ENCODE measurements around the gene C5orf15. TPM values are rescaled to one million over a fixed set of nuclear protein-coding genes. Genes with fewer than 3 reads are reported as not detected.

The C5orf15 gene
- total RNA-seq (10 to 100 TPM; 25.8 to 32.0 (median 28.7) TPM), polyA plus RNA-seq (29.6 TPM)
- long read RNA-seq, donor 1, transcript C5orf15-201 (3 exons, 2,358 nt) = major isoform, 124 of 127 reads
- long read RNA-seq, donor 1, partial matches to known transcripts = 2 of 127 reads
- long read RNA-seq, donor 1, other reads (novel, unspliced or antisense) = 1 of 127 reads
- long read RNA-seq, donor 2, transcript C5orf15-201 (3 exons, 2,358 nt) = major isoform, 37 of 39 reads
- long read RNA-seq, donor 2, partial matches to known transcripts = 1 of 39 reads
- long read RNA-seq, donor 2, other reads (novel, unspliced or antisense) = 1 of 39 reads
- long read RNA-seq, donor 3, transcript C5orf15-201 (3 exons, 2,358 nt) = major isoform, 241 of 264 reads
- long read RNA-seq, donor 3, partial matches to known transcripts = 11 of 264 reads
- long read RNA-seq, donor 3, other reads (novel, unspliced or antisense) = 12 of 264 reads
- long read RNA-seq, donor 4, transcript C5orf15-201 (3 exons, 2,358 nt) = major isoform, 40 of 42 reads
- long read RNA-seq, donor 4, partial matches to known transcripts = 0 of 42 reads
- long read RNA-seq, donor 4, other reads (novel, unspliced or antisense) = 2 of 42 reads

- Histone ChIP-seq H3K9me3 (ENCODE audit: control insufficient read depth, low read length) (no peaks in the 10 kb centered on the region), H3K4me3 (ENCODE audit: low read length) (peak within 1 kb of the TSS; percentile 67), H3K4me1 (ENCODE audit: control insufficient read depth, insufficient read depth, low read length) (peaks cover 3% of the 10 kb centered on the region), H3K27me3 (ENCODE audit: control insufficient read depth, insufficient read depth) (no peaks in the 10 kb centered on the region), H3K27ac (ENCODE audit: low read length) (peak within 1 kb of the TSS; percentile 84)
- under 1% methylated on average over 48 of the region's 48 CpGs for WGBS
- intact Hi-C loops (cut with DNase I) = no loop called here
- DNase-seq = peak; percentile 98 to 99 (median 98)
- ATAC-seq = peak; percentile 99
Observed at GRCh38 chr5:133968204-133968980, at the start of gene C5orf15. Gene C5orf15 (minus strand): TSS chr5:133968625. CDS start chr5:133968584, 41 bp downstream.

GRCh38 chr5:134008266-134008749 is 39.9 kb upstream of the C5orf15 start:
- intact Hi-C loops (cut with DNase I) = no loop called here
- no peaks in the 10 kb centered on the region for H3K9me3 ChIP-seq (ENCODE audit: control insufficient read depth, low read length)
- ATAC-seq = no peak
- no peak for DNase-seq
- H3K27ac ChIP-seq (ENCODE audit: low read length) = no peak overlapping the region
- H3K4me1 ChIP-seq (ENCODE audit: control insufficient read depth, insufficient read depth, low read length) = peaks cover 7% of the 10 kb centered on the region
- no peak overlapping the region for H3K4me3 ChIP-seq (ENCODE audit: low read length)
- WGBS = 47% methylated on average over 2 of the region's 2 CpGs
- no peaks in the 10 kb centered on the region for H3K27me3 ChIP-seq (ENCODE audit: control insufficient read depth, insufficient read depth)

GRCh38 chr5:134007581-134008265 is 39.3 kb upstream of the C5orf15 start:
- Histone ChIP-seq H3K4me1 (ENCODE audit: control insufficient read depth, insufficient read depth, low read length) (peaks cover 11% of the 10 kb centered on the region), H3K27ac (ENCODE audit: low read length) (no peak overlapping the region), H3K4me3 (ENCODE audit: low read length) (no peak overlapping the region), H3K27me3 (ENCODE audit: control insufficient read depth, insufficient read depth) (no peaks in the 10 kb centered on the region), H3K9me3 (ENCODE audit: control insufficient read depth, low read length) (no peaks in the 10 kb centered on the region)
- ATAC-seq (no peak), DNase-seq (peak in 2 of 3 donors; percentile 42 to 60)
- intact Hi-C loops (cut with DNase I) = no loop called here
- 71% methylated on average over 14 of the region's 14 CpGs for WGBS

- intact Hi-C loops (cut with DNase I) = no loop called here
- peak overlapping the region; percentile 99 for H3K27ac ChIP-seq (ENCODE audit: low read length)
- H3K27me3 ChIP-seq (ENCODE audit: control insufficient read depth, insufficient read depth) = no peaks in the 10 kb centered on the region
- ATAC-seq (no peak), DNase-seq (peak in 2 of 3 donors; percentile 60 to 64)
- H3K9me3 ChIP-seq (ENCODE audit: control insufficient read depth, low read length) = no peaks in the 10 kb centered on the region
- WGBS = 87% methylated on average over 13 of the region's 13 CpGs
- peaks cover 18% of the 10 kb centered on the region for H3K4me1 ChIP-seq (ENCODE audit: control insufficient read depth, insufficient read depth, low read length)
- no peak overlapping the region for H3K4me3 ChIP-seq (ENCODE audit: low read length)
Observed at GRCh38 chr5:134006115-134006514, 37.7 kb upstream of the C5orf15 start.

GRCh38 chr5:134005417-134006061 is 37.1 kb upstream of the C5orf15 start:
- intact Hi-C loops (cut with DNase I) = no loop called here
- peak; percentile 30 to 39 for ATAC-seq
- Histone ChIP-seq H3K27me3 (ENCODE audit: control insufficient read depth, insufficient read depth) (no peaks in the 10 kb centered on the region), H3K4me1 (ENCODE audit: control insufficient read depth, insufficient read depth, low read length) (peaks cover 19% of the 10 kb centered on the region), H3K4me3 (ENCODE audit: low read length) (peak overlapping the region; percentile 89), H3K9me3 (ENCODE audit: control insufficient read depth, low read length) (no peaks in the 10 kb centered on the region), H3K27ac (ENCODE audit: low read length) (peak overlapping the region; percentile 99)
- 9% methylated on average over 40 of the region's 40 CpGs for WGBS
- peak; percentile 52 to 80 (median 80) for DNase-seq

- H3K4me1 ChIP-seq (ENCODE audit: control insufficient read depth, insufficient read depth, low read length) = peaks cover 25% of the 10 kb centered on the region
Observed at GRCh38 chr5:134004626-134005416, 36.4 kb upstream of the C5orf15 start, which contains the start of gene VDAC1. Gene VDAC1 (minus strand): TSS chr5:134004975. CDS start chr5:133993012, 11,963 bp downstream.

GRCh38 chr5:134003817-134004625 is 35.6 kb upstream of the C5orf15 start:
- Histone ChIP-seq H3K27me3 (ENCODE audit: control insufficient read depth, insufficient read depth) (no peaks in the 10 kb centered on the region), H3K4me1 (ENCODE audit: control insufficient read depth, insufficient read depth, low read length) (peaks cover 30% of the 10 kb centered on the region), H3K4me3 (ENCODE audit: low read length) (peak overlapping the region; percentile 89), H3K9me3 (ENCODE audit: control insufficient read depth, low read length) (no peaks in the 10 kb centered on the region), H3K27ac (ENCODE audit: low read length) (peak overlapping the region; percentile 99)
- intact Hi-C loops (cut with DNase I) = no loop called here
- peak; percentile 37 to 50 for ATAC-seq
- peak; percentile 77 to 90 (median 89) for DNase-seq
- WGBS = under 1% methylated on average over 90 of the region's 90 CpGs

More at GRCh38 chr5:134004626-134005416, 36.4 kb upstream of the C5orf15 start, which contains the start of gene VDAC1:
- ATAC-seq = peak; percentile 88 to 92
- DNase-seq = peak; percentile 89 to 94 (median 93)
- H3K4me3 ChIP-seq (ENCODE audit: low read length) = peak within 1 kb of the TSS; percentile 89
- WGBS = under 1% methylated on average over 96 of the region's 96 CpGs
- intact Hi-C loops (cut with DNase I) = no loop called here
- H3K27ac ChIP-seq (ENCODE audit: low read length) = peak within 1 kb of the TSS; percentile 99
- H3K27me3 ChIP-seq (ENCODE audit: control insufficient read depth, insufficient read depth) = no peaks in the 10 kb centered on the region
- H3K9me3 ChIP-seq (ENCODE audit: control insufficient read depth, low read length) = no peaks in the 10 kb centered on the region

- Histone ChIP-seq H3K4me1 (ENCODE audit: control insufficient read depth, insufficient read depth, low read length) (peaks cover 34% of the 10 kb centered on the region), H3K4me3 (ENCODE audit: low read length) (peak overlapping the region; percentile 89), H3K27me3 (ENCODE audit: control insufficient read depth, insufficient read depth) (no peaks in the 10 kb centered on the region), H3K27ac (ENCODE audit: low read length) (peak overlapping the region; percentile 99), H3K9me3 (ENCODE audit: control insufficient read depth, low read length) (no peaks in the 10 kb centered on the region)
- DNase-seq (no peak), ATAC-seq (no peak)
- intact Hi-C loops (cut with DNase I) = no loop called here
- WGBS = 18% methylated on average over 11 of the region's 11 CpGs
Observed at GRCh38 chr5:134003064-134003816, 34.8 kb upstream of the C5orf15 start.
